ENCODE results near the gene GALNTL6.

GRCh38 chr4:173056271-173056670 is 1243.1 kb downstream of the GALNTL6 start:
- TF ChIP-seq CTCF (IDR thresholded peaks at IDR 0.05) (no peak), POLR2A (IDR thresholded peaks at IDR 0.05) (no peak)

Data from Peyer's patch (tissue), 4 donors.